ENCODE data around the gene TREML4.

DNA sequence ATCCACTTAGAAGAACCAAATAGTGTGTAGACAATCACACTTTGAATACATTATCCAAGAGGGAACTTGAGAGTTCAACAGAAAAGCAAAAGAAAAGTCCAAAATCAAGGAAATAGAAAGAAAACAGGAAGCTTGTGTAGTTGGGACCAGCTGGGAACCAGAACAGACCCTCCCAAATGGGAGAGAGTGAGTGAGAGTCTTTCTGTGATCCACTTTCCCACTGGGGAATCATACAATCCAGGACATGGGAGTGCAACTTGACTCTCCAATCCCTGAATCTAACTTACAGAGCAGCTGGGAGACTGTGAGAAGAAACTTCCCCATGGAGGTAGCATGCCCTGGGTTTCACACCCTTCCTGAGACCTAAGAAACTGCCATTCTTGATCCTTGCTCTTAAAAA is 27.0 kb downstream of the TREML4 start:
- no peak for TF ChIP-seq CTCF (conservative IDR thresholded peaks at IDR 0.05; ENCODE audit: low read depth, low read length)
- TF ChIP-seq POLR2A (IDR thresholded peaks at IDR 0.05; ENCODE audit: low read depth, low read length), result no peak
